ENCODE measurements around the gene DBH. TPM values are rescaled to one million over a fixed set of nuclear protein-coding genes. Genes with fewer than 3 reads are reported as not detected.

Gene DBH
- total RNA-seq, 1 donor from 2014 or later: not detected

DNA sequence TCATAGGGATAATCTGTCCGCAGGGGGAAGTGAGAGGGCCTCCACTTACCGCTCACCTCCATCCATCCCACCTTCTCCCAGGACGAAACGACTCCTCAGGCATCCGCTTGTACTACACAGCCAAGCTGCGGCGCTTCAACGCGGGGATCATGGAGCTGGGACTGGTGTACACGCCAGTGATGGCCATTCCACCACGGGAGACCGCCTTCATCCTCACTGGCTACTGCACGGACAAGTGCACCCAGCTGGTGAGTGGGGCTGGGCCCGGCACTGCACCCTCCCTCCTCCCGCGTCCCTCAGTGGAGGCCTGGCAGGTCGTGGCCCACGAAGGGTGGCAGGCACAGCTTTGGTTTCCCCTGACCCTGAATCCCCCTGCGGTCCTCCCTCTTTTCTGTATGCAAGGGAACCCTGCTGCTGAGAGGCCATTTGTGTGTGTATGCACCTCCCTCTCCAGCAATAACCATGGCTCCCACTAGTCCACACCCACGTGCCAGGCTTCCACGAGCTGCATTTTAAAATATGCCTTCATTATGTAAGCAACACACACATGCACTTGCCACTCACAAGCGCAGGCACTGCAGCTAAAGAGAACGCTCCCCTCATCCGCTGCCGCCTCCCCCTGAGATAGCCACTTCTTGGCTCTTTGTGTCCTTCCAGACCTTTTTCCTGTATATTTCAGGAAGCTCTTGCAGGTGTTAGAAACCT lies 11.8 kb downstream of the DBH start:
- TF ChIP-seq, protein P1, sequence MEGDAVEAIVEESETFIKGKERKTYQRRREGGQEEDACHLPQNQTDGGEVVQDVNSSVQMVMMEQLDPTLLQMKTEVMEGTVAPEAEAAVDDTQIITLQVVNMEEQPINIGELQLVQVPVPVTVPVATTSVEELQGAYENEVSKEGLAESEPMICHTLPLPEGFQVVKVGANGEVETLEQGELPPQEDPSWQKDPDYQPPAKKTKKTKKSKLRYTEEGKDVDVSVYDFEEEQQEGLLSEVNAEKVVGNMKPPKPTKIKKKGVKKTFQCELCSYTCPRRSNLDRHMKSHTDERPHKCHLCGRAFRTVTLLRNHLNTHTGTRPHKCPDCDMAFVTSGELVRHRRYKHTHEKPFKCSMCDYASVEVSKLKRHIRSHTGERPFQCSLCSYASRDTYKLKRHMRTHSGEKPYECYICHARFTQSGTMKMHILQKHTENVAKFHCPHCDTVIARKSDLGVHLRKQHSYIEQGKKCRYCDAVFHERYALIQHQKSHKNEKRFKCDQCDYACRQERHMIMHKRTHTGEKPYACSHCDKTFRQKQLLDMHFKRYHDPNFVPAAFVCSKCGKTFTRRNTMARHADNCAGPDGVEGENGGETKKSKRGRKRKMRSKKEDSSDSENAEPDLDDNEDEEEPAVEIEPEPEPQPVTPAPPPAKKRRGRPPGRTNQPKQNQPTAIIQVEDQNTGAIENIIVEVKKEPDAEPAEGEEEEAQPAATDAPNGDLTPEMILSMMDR (conservative IDR thresholded peaks at IDR 0.05; ENCODE audit: low read depth, low read length): no peak

DNA sequence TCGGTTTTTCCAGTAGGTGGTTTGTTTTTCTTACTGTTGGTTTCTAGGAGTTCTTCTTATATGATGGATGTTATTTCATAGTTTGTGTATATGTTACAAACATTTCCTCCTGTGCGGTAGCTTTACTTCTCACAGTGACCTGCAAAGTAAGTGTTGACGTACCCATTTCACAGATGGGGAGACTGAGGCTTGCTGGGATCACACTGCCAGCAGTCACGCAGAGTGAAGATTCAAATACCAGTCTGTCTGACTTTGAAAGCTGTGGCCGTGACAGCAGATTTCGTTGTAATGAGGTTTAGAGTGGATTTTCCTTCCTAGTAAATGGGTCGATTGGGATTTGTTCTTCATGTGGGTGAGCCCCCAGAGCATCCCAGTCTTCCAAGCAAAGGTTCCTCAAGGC lies 13.0 kb downstream of the DBH start:
- H3K4me3 ChIP-seq (ENCODE audit: low read depth, low read length): no peak overlapping the region
- no peak for DNase-seq (ENCODE audit: low read depth)
- TF ChIP-seq, protein P1 (conservative IDR thresholded peaks at IDR 0.05; ENCODE audit: low read depth, low read length): no peak

More for the DNA sequence above, 11.8 kb downstream of the DBH start:
- no peak overlapping the region for H3K4me3 ChIP-seq (ENCODE audit: low read depth, low read length)
- no peak for DNase-seq (ENCODE audit: low read depth)

DNA sequence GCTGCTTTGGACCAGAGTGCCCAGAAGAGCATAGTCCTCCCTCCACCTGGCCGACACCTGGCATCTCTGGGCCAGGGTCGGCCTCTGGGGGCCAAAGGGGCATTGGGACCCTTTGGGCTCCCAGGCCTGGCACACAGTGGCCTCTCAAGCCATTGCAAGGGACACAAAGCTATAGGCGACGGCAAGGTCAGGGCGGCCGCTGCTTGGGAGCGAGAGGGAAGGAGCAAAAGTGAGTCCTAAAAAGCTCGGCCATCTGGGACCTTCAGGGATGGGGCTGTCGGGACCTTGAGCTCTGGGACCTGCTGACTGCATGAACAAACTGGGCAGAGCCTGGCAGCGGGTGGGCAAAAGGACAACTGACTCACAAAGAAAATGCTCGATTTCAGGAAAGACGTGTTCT lies 13.9 kb downstream of the DBH start:
- TF ChIP-seq, protein P1 (conservative IDR thresholded peaks at IDR 0.05; ENCODE audit: low read depth, low read length): no peak
- no peak overlapping the region for H3K4me3 ChIP-seq (ENCODE audit: low read depth, low read length)
- no peak for DNase-seq (ENCODE audit: low read depth)

DNA sequence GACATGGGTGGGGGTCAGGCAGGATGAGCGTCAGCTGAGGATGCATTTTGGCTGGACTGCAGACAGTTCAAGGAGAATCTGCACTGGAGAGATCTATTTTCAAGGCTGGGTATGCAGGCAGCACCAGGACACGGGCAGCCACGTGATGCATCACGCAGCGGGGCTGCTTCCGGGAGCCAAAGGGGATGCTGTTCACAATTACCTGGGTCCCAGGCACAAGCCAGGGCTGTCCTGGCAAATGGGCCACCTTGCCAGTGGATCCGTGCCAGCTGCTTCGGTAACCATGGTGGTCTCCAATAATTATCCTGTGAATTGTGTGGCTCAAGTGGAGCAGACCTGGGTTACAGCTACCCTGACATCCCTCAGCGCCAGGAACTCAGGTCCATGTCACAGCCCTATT lies 17.5 kb downstream of the DBH start:
- TF ChIP-seq, protein P1 (conservative IDR thresholded peaks at IDR 0.05; ENCODE audit: low read depth, low read length): no peak
- DNase-seq (ENCODE audit: low read depth): no peak
- H3K4me3 ChIP-seq (ENCODE audit: low read depth, low read length): no peak overlapping the region

DNA sequence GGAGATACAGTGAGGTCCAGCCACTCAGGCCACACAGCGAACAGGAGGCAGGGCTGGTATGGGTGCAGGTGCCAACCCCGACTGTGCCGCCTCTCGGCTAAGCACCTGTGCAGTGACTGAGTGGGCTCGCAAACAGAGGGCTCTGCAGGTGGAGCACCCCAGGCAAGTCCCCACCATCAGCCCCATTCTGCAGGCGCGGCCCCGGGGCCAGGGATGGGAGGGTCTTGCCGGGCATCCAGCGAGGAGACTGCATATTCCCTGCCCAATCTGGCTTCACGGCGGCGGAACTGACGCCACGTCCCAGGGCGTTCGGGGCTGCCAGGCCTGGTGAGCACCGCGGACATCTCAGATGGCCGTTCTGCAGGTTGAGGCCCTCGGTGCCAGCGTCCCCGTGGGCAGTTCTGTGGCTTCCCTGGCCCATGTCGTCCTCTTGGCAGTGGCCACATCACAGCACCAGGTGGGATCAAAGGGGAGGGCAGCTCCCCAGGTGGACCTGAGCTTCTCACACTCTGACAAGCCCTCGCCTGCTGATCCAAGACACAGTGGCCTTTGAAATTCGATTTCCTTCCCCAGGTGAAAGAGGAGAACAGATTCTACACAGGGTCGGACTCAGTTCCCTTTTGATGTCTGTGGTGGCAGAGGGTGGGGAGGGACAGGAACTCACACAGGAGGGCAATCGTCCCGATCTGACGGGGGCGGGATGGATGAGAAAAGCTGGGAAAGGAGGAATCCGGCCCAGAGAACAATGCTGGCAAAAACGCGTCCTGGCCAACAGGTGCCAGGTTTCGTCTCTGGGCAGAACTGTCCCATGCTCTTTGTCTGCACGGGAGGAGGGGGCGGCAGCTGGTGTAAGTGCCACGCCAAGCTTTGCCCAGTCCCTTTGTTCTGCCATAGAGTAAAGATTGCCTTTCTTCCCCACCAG lies 18.8 kb downstream of the DBH start:
- no peak overlapping the region for H3K4me3 ChIP-seq (ENCODE audit: low read depth, low read length)
- TF ChIP-seq, protein P1 (conservative IDR thresholded peaks at IDR 0.05; ENCODE audit: low read depth, low read length): no peak

DNA sequence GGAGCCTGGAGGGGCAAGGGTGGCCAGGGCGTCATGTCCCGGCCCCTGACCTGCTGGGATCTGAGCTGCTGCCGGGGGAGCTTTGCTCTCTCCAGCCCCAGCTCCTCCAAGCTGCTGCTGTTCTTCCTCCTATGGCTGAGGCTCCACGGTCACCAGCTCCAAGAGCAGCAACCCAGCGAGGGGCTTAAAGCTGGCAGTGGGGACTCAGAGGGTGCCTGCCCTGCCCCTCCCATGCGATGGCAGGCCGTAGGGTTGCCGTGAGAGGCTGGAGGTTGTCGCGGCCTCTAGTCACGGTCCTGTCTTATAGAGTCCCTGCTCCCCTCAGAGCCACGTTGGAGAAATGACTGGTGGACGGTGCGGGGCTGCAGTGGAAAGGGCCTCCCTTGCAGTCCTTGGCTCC lies 19.5 kb downstream of the DBH start:
- TF ChIP-seq, protein P1 (conservative IDR thresholded peaks at IDR 0.05; ENCODE audit: low read depth, low read length): no peak
- no peak for DNase-seq (ENCODE audit: low read depth)
- no peak overlapping the region for H3K4me3 ChIP-seq (ENCODE audit: low read depth, low read length)

More for the DNA sequence above, 18.8 kb downstream of the DBH start:
- DNase-seq (ENCODE audit: low read depth): no peak
